H9 (cell line): Measurements from ENCODE around the gene ISG20. TPM values are rescaled to one million over a fixed set of nuclear protein-coding genes. Genes with fewer than 3 reads are reported as not detected.

ENCODE experiments used
- DNase-seq: peaks from one replicate; pipeline ENCODE4 v3.0.0-alpha.2; 2017
- H2AFZ ChIP-seq: one replicate; pipeline ENCODE4 v1.6.1; 2013; ENCODE audit warnings: mild to moderate bottlenecking, low read length, control low read depth, moderate library complexity
- H2AK5ac ChIP-seq: 2 replicates; pipeline ENCODE4 v1.6.1; 2013; ENCODE audit warnings: low read length, control low read depth, mixed read lengths; ENCODE audit not compliant: insufficient read length
- H2BK120ac ChIP-seq: one replicate; pipeline ENCODE4 v1.6.1; 2013; ENCODE audit warnings: low read depth, mild to moderate bottlenecking, low read length, control low read depth, inconsistent platforms; ENCODE audit not compliant: poor library complexity, severe bottlenecking
- H2BK12ac ChIP-seq: 2 replicates; pipeline ENCODE4 v1.6.1; 2013; ENCODE audit warnings: low read length, control low read depth, mixed read lengths, low read depth; ENCODE audit not compliant: insufficient read length
- H2BK15ac ChIP-seq: 2 replicates; pipeline ENCODE4 v1.6.1; 2013; ENCODE audit warnings: low read depth, low read length, control low read depth
- H2BK20ac ChIP-seq: one replicate; pipeline ENCODE4 v1.6.1; 2013; ENCODE audit warnings: low read depth, mild to moderate bottlenecking, low read length, control low read depth, inconsistent platforms; ENCODE audit not compliant: poor library complexity, severe bottlenecking
- H2BK5ac ChIP-seq: 2 replicates; pipeline ENCODE4 v1.6.1; 2013; ENCODE audit warnings: low read length, control low read depth, mixed read lengths; ENCODE audit not compliant: insufficient read length
- H3K14ac ChIP-seq: 2 replicates; pipeline ENCODE4 v1.6.1; 2013; ENCODE audit warnings: low read length, control low read depth; ENCODE audit not compliant: insufficient read depth
- H3K18ac ChIP-seq: 2 replicates; pipeline ENCODE4 v1.6.1; 2013; ENCODE audit warnings: low read depth, mild to moderate bottlenecking, mixed read lengths, low read length, control low read depth; ENCODE audit not compliant: insufficient read length
- H3K23ac ChIP-seq: 2 replicates; pipeline ENCODE4 v1.6.1; 2013; ENCODE audit warnings: low read length, control low read depth, mixed read lengths, low read depth; ENCODE audit not compliant: insufficient read length
- H3K23me2 ChIP-seq: 2 replicates; pipeline ENCODE4 v1.6.1; 2013; ENCODE audit warnings: low read depth, mild to moderate bottlenecking, mixed read lengths, low read length, control low read depth; ENCODE audit not compliant: insufficient read length, poor library complexity, severe bottlenecking
- H3K27ac ChIP-seq: 2 replicates; pipeline ENCODE4 v1.5.1; 2013; ENCODE audit warnings: low read length, control low read depth, mixed read lengths, low read depth; ENCODE audit not compliant: insufficient read length
- H3K27me3 ChIP-seq: 2 replicates; pipeline ENCODE4 v1.6.1; 2013; ENCODE audit warnings: low read length, control low read depth, inconsistent platforms; ENCODE audit not compliant: insufficient read depth
- H3K4ac ChIP-seq: 2 replicates; pipeline ENCODE4 v1.6.1; 2013; ENCODE audit warnings: low read depth, mild to moderate bottlenecking, control low read depth, inconsistent platforms, low read length, moderate library complexity
- H3K4me1 ChIP-seq: 2 replicates; pipeline ENCODE4 v1.6.1; 2013; ENCODE audit warnings: low read length, control low read depth, inconsistent platforms; ENCODE audit not compliant: insufficient read depth
- H3K4me2 ChIP-seq: 2 replicates; pipeline ENCODE4 v1.6.1; 2013; ENCODE audit warnings: low read length, control low read depth, mixed read lengths; ENCODE audit not compliant: insufficient read length, insufficient read depth
- H3K56ac ChIP-seq: 2 replicates; pipeline ENCODE4 v1.6.1; 2013; ENCODE audit warnings: low read depth, mild to moderate bottlenecking, mixed read lengths, low read length, control low read depth; ENCODE audit not compliant: insufficient read length
- H3K79me1 ChIP-seq: 2 replicates; pipeline ENCODE4 v1.6.1; 2013; ENCODE audit warnings: low read depth, mild to moderate bottlenecking, moderate library complexity, low read length, control low read depth, inconsistent platforms; ENCODE audit not compliant: insufficient read depth, poor library complexity, severe bottlenecking
- H3K79me2 ChIP-seq: 2 replicates; pipeline ENCODE4 v1.6.1; 2013; ENCODE audit warnings: low read length, control low read depth, inconsistent platforms; ENCODE audit not compliant: insufficient read depth
- H3K9ac ChIP-seq: 2 replicates; pipeline ENCODE4 v1.6.1; 2013; ENCODE audit warnings: low read length, control low read depth, mixed read lengths; ENCODE audit not compliant: insufficient read length; ENCODE audit errors: extremely low read depth
- H3K9me3 ChIP-seq: one replicate; pipeline ENCODE4 v1.6.1; 2013; ENCODE audit warnings: low read depth, low read length, inconsistent platforms; ENCODE audit not compliant: control insufficient read depth
- H3T11ph ChIP-seq: one replicate; pipeline ENCODE4 v1.6.1; 2013; ENCODE audit warnings: mild to moderate bottlenecking, low read length, control low read depth, inconsistent platforms
- H4K20me1 ChIP-seq: one replicate; pipeline ENCODE4 v1.6.1; 2013; ENCODE audit not compliant: control insufficient read depth, insufficient read length, insufficient read depth
- H4K5ac ChIP-seq: 2 replicates; pipeline ENCODE4 v1.6.1; 2013; ENCODE audit warnings: low read depth, mild to moderate bottlenecking, mixed read lengths, low read length, control low read depth; ENCODE audit not compliant: insufficient read length
- H4K8ac ChIP-seq: replicated peaks from 2 replicates; pipeline ENCODE4 v1.6.1; 2013; ENCODE audit warnings: low read length, control low read depth, mixed read lengths, low read depth; ENCODE audit not compliant: insufficient read length
- H4K91ac ChIP-seq: 2 replicates; pipeline ENCODE4 v1.6.1; 2013; ENCODE audit warnings: low read depth, mild to moderate bottlenecking, moderate library complexity, mixed read lengths, low read length, control low read depth; ENCODE audit not compliant: insufficient read length
- H3K27ac Mint-ChIP-seq, 3 experiments: 2 replicates in 2 of 3; 3 replicates in 1 of 3; pipeline ENCODE4 v1.8.0; 2020 to 2021; ENCODE audit warnings: mixed read lengths in 3 of 3, mild to moderate bottlenecking in 1 of 3, moderate library complexity in 1 of 3
- H3K27me3 Mint-ChIP-seq: 2 replicates; pipeline ENCODE4 v1.8.0; 2021; ENCODE audit warnings: low read depth, mild to moderate bottlenecking, moderate library complexity, mixed read lengths
- H3K36me3 Mint-ChIP-seq, 3 experiments: 2 replicates in 2 of 3; 3 replicates in 1 of 3; pipeline ENCODE4 v1.8.0; 2020 to 2021; ENCODE audit warnings: low read depth in 3 of 3, mixed read lengths in 3 of 3; ENCODE audit not compliant: insufficient read depth in 1 of 3
- H3K4me1 Mint-ChIP-seq, 2 experiments: 2 replicates each; pipeline ENCODE4 v1.8.0; 2020; ENCODE audit warnings: mixed read lengths in 2 of 2
- H3K4me3 Mint-ChIP-seq, 2 experiments: 2 replicates in 1 of 2; 3 replicates in 1 of 2; pipeline ENCODE4 v1.8.0; 2020 to 2021; ENCODE audit warnings: mild to moderate bottlenecking in 2 of 2, mixed read lengths in 2 of 2, moderate library complexity in 1 of 2
- H3K9me3 Mint-ChIP-seq, 2 experiments: 2 replicates in 1 of 2; 3 replicates in 1 of 2; pipeline ENCODE4 v1.8.0; 2020; ENCODE audit warnings: mild to moderate bottlenecking in 2 of 2, mixed read lengths in 2 of 2, moderate library complexity in 1 of 2
- WGBS: extraction: QIAGEN DNeasy Blood & Tissue Kit; methylation state at CpG from one replicate; pipeline ENCODE4 v1.1.7; 2013; ENCODE audit warnings: missing lambda C conversion rate, low lambda C conversion rate, mixed read lengths; ENCODE audit not compliant: insufficient read length; ENCODE audit errors: extremely low coverage; 5-methylcytosine and 5-hydroxymethylcytosine counted together
- total RNA-seq: library from RNA; stranded (reverse); gene quantifications from 2 replicates; pipeline ENCODE4 v1.2.1, GENCODE V29; 2021
- TF ChIP-seq, protein P1 (sequence below): fragments of 200-600 bp; sonication (generic); conservative IDR thresholded peaks from 3 replicates; pipeline ENCODE4 v1.8.0; 2021; ENCODE audit warnings: antibody characterized with exemption, mild to moderate bottlenecking

The ISG20 gene
- total RNA-seq, 1 experiment from 2014 or later, result 7.4 TPM

DNA sequence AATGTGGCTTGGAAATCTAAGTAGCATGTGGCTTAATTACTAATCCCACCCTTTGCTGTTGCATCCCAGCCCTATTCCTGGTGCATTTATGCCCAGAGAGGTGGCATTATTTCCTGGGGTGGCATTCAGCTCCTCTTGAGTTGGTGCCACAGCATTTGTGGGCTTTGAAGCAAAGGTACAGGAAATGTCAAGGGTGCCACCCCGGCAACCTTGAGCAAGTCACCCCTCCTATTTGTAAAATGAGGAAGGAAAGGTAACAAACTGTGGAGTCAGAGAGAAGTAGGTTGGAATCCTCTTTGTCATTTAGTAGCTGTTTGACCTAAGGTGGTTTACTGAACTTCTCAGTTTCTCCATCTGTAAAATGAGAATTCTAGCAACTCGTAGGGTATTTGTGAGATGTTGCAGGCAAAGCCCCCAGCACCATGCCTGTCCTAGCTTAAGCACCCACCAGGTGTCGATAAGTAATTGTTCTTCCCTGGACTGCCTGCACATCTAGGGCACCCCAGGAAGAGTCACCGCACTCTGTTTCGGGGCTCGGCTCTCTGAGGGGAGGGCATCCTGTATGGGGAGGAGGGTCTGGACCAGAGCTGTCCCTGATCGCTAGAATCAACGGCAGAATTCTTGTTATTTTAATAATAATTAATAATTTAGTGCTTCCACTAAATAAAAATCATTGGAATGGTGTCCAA is 17.1 kb downstream of the ISG20 start:
- H2BK20ac ChIP-seq, result no peak overlapping the region
- H3K23ac ChIP-seq, result no peak overlapping the region
- H2AK5ac ChIP-seq, result no peak overlapping the region
- no peak for DNase-seq
- peaks cover 4% of the 10 kb centered on the region for H3K27me3 Mint-ChIP-seq
- TF ChIP-seq, protein P1, sequence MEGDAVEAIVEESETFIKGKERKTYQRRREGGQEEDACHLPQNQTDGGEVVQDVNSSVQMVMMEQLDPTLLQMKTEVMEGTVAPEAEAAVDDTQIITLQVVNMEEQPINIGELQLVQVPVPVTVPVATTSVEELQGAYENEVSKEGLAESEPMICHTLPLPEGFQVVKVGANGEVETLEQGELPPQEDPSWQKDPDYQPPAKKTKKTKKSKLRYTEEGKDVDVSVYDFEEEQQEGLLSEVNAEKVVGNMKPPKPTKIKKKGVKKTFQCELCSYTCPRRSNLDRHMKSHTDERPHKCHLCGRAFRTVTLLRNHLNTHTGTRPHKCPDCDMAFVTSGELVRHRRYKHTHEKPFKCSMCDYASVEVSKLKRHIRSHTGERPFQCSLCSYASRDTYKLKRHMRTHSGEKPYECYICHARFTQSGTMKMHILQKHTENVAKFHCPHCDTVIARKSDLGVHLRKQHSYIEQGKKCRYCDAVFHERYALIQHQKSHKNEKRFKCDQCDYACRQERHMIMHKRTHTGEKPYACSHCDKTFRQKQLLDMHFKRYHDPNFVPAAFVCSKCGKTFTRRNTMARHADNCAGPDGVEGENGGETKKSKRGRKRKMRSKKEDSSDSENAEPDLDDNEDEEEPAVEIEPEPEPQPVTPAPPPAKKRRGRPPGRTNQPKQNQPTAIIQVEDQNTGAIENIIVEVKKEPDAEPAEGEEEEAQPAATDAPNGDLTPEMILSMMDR, result no peak
- no peak overlapping the region for H3K4ac ChIP-seq
- H3T11ph ChIP-seq, result no peak overlapping the region
- H3K56ac ChIP-seq, result no peak overlapping the region
- no peak overlapping the region for H4K8ac ChIP-seq
- H3K79me1 ChIP-seq, result no peaks in the 10 kb centered on the region
- H2AFZ ChIP-seq, result no peak overlapping the region
- H3K27ac ChIP-seq, result no peak overlapping the region
- H4K5ac ChIP-seq, result no peak overlapping the region
- no peaks in the 10 kb centered on the region for H3K79me2 ChIP-seq
- no peak overlapping the region for H3K4me2 ChIP-seq
- H3K23me2 ChIP-seq, result no peaks in the 10 kb centered on the region
- H3K9me3 ChIP-seq, result no peaks in the 10 kb centered on the region
- no peak overlapping the region for H2BK120ac ChIP-seq
- no peak overlapping the region for H3K18ac ChIP-seq
- H2BK15ac ChIP-seq, result no peak overlapping the region
- WGBS, result no CpG with 5 or more reads among the region's 8 CpGs
- no peak overlapping the region; a peak in 1 of 7 replicates for H3K27ac Mint-ChIP-seq
- H2BK5ac ChIP-seq, result no peak overlapping the region
- no peak overlapping the region for H2BK12ac ChIP-seq
- no peaks in the 10 kb centered on the region for H3K27me3 ChIP-seq
- H3K36me3 Mint-ChIP-seq, result no peaks in the 10 kb centered on the region
- H3K4me1 ChIP-seq, result no peaks in the 10 kb centered on the region; the same call in 1 of the 2 replicates
- H4K91ac ChIP-seq, result no peak overlapping the region
- no peaks in the 10 kb centered on the region for H3K9me3 Mint-ChIP-seq
- H4K20me1 ChIP-seq, result peaks cover 2% of the 10 kb centered on the region
- H3K4me3 Mint-ChIP-seq, result no peak overlapping the region
- no peak overlapping the region for H3K14ac ChIP-seq
- peaks cover 24 to 28% of the 10 kb centered on the region in 2 experiments for H3K4me1 Mint-ChIP-seq
- no peak overlapping the region for H3K9ac ChIP-seq
